Mesenchymal stem cell (in vitro differentiated cells and primary cell): ENCODE data around the gene TSFM.

ENCODE experiments used
- DNase-seq: peaks from one replicate; pipeline ENCODE4 v3.0.0-alpha.2; 2013
- H2AFZ ChIP-seq: one replicate; pipeline ENCODE4 v1.6.1; 2013; ENCODE audit warnings: low read depth, mild to moderate bottlenecking, control low read depth, inconsistent platforms, low read length, moderate library complexity
- H2AK5ac ChIP-seq: 2 replicates; pipeline ENCODE4 v1.6.1; 2013; ENCODE audit warnings: low read length, moderate library complexity, mild to moderate bottlenecking, inconsistent platforms; ENCODE audit not compliant: severe bottlenecking
- H2BK120ac ChIP-seq: one replicate; pipeline ENCODE4 v1.6.1; 2013; ENCODE audit warnings: low read depth, mild to moderate bottlenecking, inconsistent platforms, low read length, moderate library complexity
- H2BK12ac ChIP-seq, 2 experiments: one replicate each; pipeline ENCODE4 v1.6.1; 2013; ENCODE audit warnings: inconsistent platforms in 2 of 2, low read length in 2 of 2, mild to moderate bottlenecking in 2 of 2, moderate library complexity in 2 of 2, control low read depth in 1 of 2
- H2BK15ac ChIP-seq: one replicate; pipeline ENCODE4 v1.6.1; 2013; ENCODE audit warnings: mild to moderate bottlenecking, low read depth, inconsistent platforms; ENCODE audit not compliant: poor library complexity, severe bottlenecking
- H2BK5ac ChIP-seq: 2 replicates; pipeline ENCODE4 v1.6.1; 2013; ENCODE audit warnings: low read depth, mild to moderate bottlenecking, low read length, control low read depth, inconsistent platforms; ENCODE audit not compliant: poor library complexity, severe bottlenecking
- H3K14ac ChIP-seq, 2 experiments: one replicate each; pipeline ENCODE4 v1.6.1; 2013; ENCODE audit warnings: inconsistent platforms in 2 of 2, low read length in 2 of 2, control low read depth in 1 of 2, mild to moderate bottlenecking in 1 of 2, moderate library complexity in 1 of 2
- H3K18ac ChIP-seq, 2 experiments: one replicate each; pipeline ENCODE4 v1.6.1; 2013; ENCODE audit warnings: inconsistent platforms in 2 of 2, low read length in 2 of 2, control low read depth in 1 of 2, low read depth in 1 of 2, mild to moderate bottlenecking in 1 of 2
- H3K23ac ChIP-seq, 2 experiments: one replicate each; pipeline ENCODE4 v1.6.1; 2013; ENCODE audit warnings: inconsistent platforms in 2 of 2, low read length in 2 of 2, mild to moderate bottlenecking in 2 of 2, moderate library complexity in 2 of 2, control low read depth in 1 of 2
- H3K27ac ChIP-seq: 2 replicates; pipeline ENCODE4 v1.5.1; 2013; ENCODE audit warnings: mild to moderate bottlenecking, moderate library complexity, low read length, control low read depth, inconsistent platforms; ENCODE audit not compliant: poor library complexity, severe bottlenecking
- H3K27me3 ChIP-seq, 2 experiments: 2 replicates each; pipeline versions ENCODE4 v1.6.1 to v1.7.0; 2013; ENCODE audit warnings: low read length in 2 of 2, mild to moderate bottlenecking in 2 of 2, moderate library complexity in 2 of 2, control low read depth in 1 of 2, inconsistent platforms in 1 of 2; ENCODE audit not compliant: control insufficient read depth in 1 of 2, insufficient read depth in 1 of 2
- H3K36me3 ChIP-seq, 2 experiments: 2 replicates each; pipeline versions ENCODE4 v1.6.1 to v1.7.0; 2013; ENCODE audit warnings: low read length in 2 of 2, control low read depth in 1 of 2, inconsistent platforms in 1 of 2, low read depth in 1 of 2, mild to moderate bottlenecking in 1 of 2; ENCODE audit not compliant: insufficient read depth in 2 of 2, control insufficient read depth in 1 of 2
- H3K4ac ChIP-seq, 2 experiments: one replicate each; pipeline ENCODE4 v1.6.1; 2013; ENCODE audit warnings: inconsistent platforms in 2 of 2, low read length in 2 of 2, mild to moderate bottlenecking in 2 of 2, moderate library complexity in 2 of 2, control low read depth in 1 of 2, low read depth in 1 of 2
- H3K4me1 ChIP-seq: 2 replicates; pipeline ENCODE4 v1.6.1; 2013; ENCODE audit warnings: low read depth, low read length, control low read depth; ENCODE audit not compliant: control insufficient read depth, insufficient read depth
- H3K4me2 ChIP-seq: 2 replicates; pipeline ENCODE4 v1.6.1; 2013; ENCODE audit warnings: low read length, mild to moderate bottlenecking, inconsistent platforms; ENCODE audit not compliant: poor library complexity, severe bottlenecking
- H3K4me3 ChIP-seq, 2 experiments: 2 replicates each; pipeline versions ENCODE4 v1.5.1 to v1.7.0; 2013; ENCODE audit warnings: low read length in 2 of 2, mild to moderate bottlenecking in 2 of 2, control low read depth in 1 of 2, low read depth in 1 of 2; ENCODE audit not compliant: insufficient read depth in 1 of 2
- H3K79me1 ChIP-seq: replicated peaks from 2 replicates; pipeline ENCODE4 v1.6.1; 2013; ENCODE audit warnings: mild to moderate bottlenecking, control low read depth, low read length, inconsistent platforms; ENCODE audit not compliant: poor library complexity, severe bottlenecking
- H3K9ac ChIP-seq: 2 replicates; pipeline ENCODE4 v1.7.0; 2013; ENCODE audit warnings: mild to moderate bottlenecking, low read length, moderate library complexity
- H3K9me3 ChIP-seq: 2 replicates; pipeline ENCODE4 v1.7.0; 2013; ENCODE audit warnings: mild to moderate bottlenecking, low read length; ENCODE audit not compliant: control insufficient read depth
- H4K8ac ChIP-seq: one replicate; pipeline ENCODE4 v1.6.1; 2013; ENCODE audit warnings: inconsistent platforms, mild to moderate bottlenecking, low read length, moderate library complexity
- H4K91ac ChIP-seq: one replicate; pipeline ENCODE4 v1.6.1; 2013; ENCODE audit warnings: mild to moderate bottlenecking, low read length, inconsistent platforms
- WGBS: methylation state at CpG from one replicate; pipeline ENCODE4 v1.1.7; 2013; ENCODE audit warnings: mixed read lengths; 5-methylcytosine and 5-hydroxymethylcytosine counted together

TSFM gene

DNA sequence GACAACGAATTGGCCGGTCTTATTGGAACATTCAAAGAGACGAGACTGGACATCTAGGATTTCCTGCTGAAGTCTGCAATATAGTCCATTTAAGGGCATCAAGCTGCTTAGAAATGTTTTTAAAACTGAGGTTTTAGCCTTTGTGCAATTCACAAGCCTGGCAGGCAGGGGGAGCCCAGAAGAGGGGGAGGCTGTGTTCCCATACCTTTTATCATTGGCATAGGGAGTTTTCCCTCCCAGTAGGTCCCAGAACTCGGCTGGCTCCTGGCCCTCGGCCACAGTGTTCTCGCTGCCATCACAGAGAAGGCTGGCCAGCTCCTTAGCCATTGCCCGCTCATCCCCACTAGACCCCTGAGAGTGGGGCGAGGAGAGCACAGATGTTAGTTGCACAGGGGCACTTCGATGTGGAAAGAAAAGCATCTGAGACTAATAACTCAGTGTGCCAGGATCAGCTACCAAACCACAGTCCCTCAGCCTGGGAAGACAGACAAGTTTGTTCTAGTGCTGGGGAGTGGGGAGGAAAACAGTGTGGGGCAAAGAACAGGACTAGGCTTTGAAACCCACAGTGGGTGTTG, 20.8 kb downstream of the TSFM start:
- Histone ChIP-seq H2BK120ac (no peak overlapping the region), H2BK12ac (no peak overlapping the region), H2BK15ac (no peak overlapping the region), H3K79me1 (peaks cover 4% of the 10 kb centered on the region), H3K4ac (no peak overlapping the region), H3K4me3 (no peak overlapping the region), H4K91ac (no peak overlapping the region), H2BK5ac (no peak overlapping the region), H3K9ac (peak overlapping the region; percentile 9), H2AK5ac (no peak overlapping the region), H2AFZ (no peak overlapping the region), H3K14ac (no peak overlapping the region), H3K4me1 (peaks cover 2% of the 10 kb centered on the region), H3K27ac (no peak overlapping the region), H4K8ac (no peak overlapping the region), H3K9me3 (no peaks in the 10 kb centered on the region), H3K23ac (no peak overlapping the region), H3K27me3 (no peaks in the 10 kb centered on the region), H3K4me2 (no peak overlapping the region), H3K18ac (no peak overlapping the region), H3K36me3 (peaks cover 29 to 83% of the 10 kb centered on the region in 2 experiments)
- 64% methylated on average over 9 of the region's 9 CpGs for WGBS
- DNase-seq: peak; percentile 64

DNA sequence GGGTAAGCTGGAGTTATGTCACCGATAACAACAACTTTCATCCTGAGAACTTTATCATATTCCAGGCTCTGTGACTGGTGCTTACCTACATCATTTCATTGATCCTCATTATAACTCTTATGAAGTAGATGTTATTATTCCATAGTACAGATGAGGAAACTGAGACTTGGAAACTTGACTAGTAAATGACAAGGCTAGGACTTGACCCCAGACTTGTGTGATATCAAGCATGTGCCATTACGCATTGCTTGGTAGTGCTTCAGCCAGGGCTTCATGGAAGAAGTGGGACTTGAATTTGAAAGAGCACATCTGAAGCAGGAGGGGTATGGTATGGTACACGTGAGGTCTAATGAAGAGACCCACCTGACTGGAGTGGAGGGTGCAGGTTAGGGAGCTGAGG, 24.1 kb downstream of the TSFM start:
- no peak overlapping the region for H3K14ac ChIP-seq
- DNase-seq: no peak
- H3K4ac ChIP-seq: no peak overlapping the region
- no peak overlapping the region for H3K27ac ChIP-seq
- H3K4me3 ChIP-seq: no peak overlapping the region
- H2BK5ac ChIP-seq: no peak overlapping the region
- no peak overlapping the region for H3K9ac ChIP-seq
- H2AFZ ChIP-seq: no peak overlapping the region
- no peak overlapping the region for H2BK120ac ChIP-seq
- H3K4me1 ChIP-seq: peaks cover 2% of the 10 kb centered on the region
- H4K8ac ChIP-seq: no peak overlapping the region
- H2AK5ac ChIP-seq: no peak overlapping the region
- H3K36me3 ChIP-seq: peaks cover 41 to 89% of the 10 kb centered on the region in 2 experiments
- no peak overlapping the region for H2BK12ac ChIP-seq
- no peaks in the 10 kb centered on the region for H3K27me3 ChIP-seq
- WGBS: 97% methylated on average over 2 of the region's 3 CpGs
- no peak overlapping the region for H3K18ac ChIP-seq
- H3K4me2 ChIP-seq: no peak overlapping the region
- peaks cover 4% of the 10 kb centered on the region for H3K79me1 ChIP-seq
- no peak overlapping the region for H2BK15ac ChIP-seq
- H4K91ac ChIP-seq: no peak overlapping the region
- H3K23ac ChIP-seq: no peak overlapping the region
- no peaks in the 10 kb centered on the region for H3K9me3 ChIP-seq

DNA sequence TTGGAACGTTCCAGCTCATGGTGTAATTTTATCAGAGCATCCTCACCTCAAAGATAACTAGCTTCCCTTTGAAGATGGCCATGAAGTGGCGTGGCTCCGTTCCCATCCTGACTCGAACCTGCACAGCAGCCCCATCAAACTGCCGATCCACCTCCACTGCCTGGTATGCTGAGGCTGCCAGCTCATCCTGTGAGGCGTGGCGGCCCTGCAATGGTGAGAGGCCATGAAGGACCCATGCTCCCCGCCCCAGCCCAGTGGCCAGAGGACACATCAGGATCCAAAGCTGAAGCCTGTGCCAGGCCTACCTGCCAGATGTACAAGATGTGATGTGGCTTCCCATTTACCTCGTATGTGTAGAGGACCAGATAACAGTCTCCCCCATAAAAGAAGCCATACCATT, 24.7 kb downstream of the TSFM start:
- Histone ChIP-seq H3K18ac (no peak overlapping the region), H2BK120ac (no peak overlapping the region), H2BK5ac (no peak overlapping the region), H3K9ac (no peak overlapping the region), H3K27me3 (no peaks in the 10 kb centered on the region), H3K79me1 (peaks cover 1% of the 10 kb centered on the region), H4K8ac (no peak overlapping the region), H3K4me3 (no peak overlapping the region), H3K27ac (no peak overlapping the region), H4K91ac (no peak overlapping the region), H3K4me2 (no peak overlapping the region), H3K23ac (no peak overlapping the region), H3K4ac (no peak overlapping the region), H2AK5ac (no peak overlapping the region), H3K4me1 (peaks cover 2% of the 10 kb centered on the region), H2AFZ (no peak overlapping the region), H2BK12ac (no peak overlapping the region), H3K9me3 (no peaks in the 10 kb centered on the region), H3K14ac (no peak overlapping the region), H2BK15ac (no peak overlapping the region), H3K36me3 (peaks cover 36 to 89% of the 10 kb centered on the region in 2 experiments)
- WGBS: 93% methylated on average over 9 of the region's 9 CpGs
- no peak for DNase-seq

DNA sequence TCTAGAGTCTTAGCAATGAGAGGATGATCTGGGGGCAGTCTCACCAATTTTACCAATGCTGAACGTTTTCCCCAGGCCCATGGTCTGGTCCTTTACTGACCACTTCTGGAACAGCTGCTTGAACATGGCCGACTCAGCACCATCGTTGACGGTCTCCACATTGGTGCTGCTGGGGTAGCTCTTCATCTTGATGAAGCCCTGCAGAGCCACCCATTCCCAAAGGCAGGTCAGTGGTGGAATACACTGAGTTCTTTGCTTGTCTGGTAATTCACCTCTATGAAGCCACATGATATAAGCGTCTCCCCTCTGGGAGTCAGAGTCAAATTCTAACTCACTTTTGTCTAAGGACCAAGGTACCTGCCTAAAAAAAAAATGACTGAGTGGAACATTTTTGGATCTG, 25.8 kb downstream of the TSFM start:
- no peak overlapping the region for H3K4me2 ChIP-seq
- no peak overlapping the region for H3K9ac ChIP-seq

More for the DNA sequence above, 25.8 kb downstream of the TSFM start:
- Histone ChIP-seq H2BK120ac (no peak overlapping the region), H2BK15ac (no peak overlapping the region), H3K4me1 (peaks cover 9% of the 10 kb centered on the region), H3K4me3 (no peak overlapping the region), H3K79me1 (no peaks in the 10 kb centered on the region), H3K4ac (no peak overlapping the region), H2BK5ac (no peak overlapping the region), H2AK5ac (no peak overlapping the region), H2AFZ (no peak overlapping the region), H3K9me3 (no peaks in the 10 kb centered on the region), H4K8ac (no peak overlapping the region), H3K14ac (no peak overlapping the region), H3K23ac (no peak overlapping the region), H4K91ac (no peak overlapping the region), H3K27me3 (no peaks in the 10 kb centered on the region), H3K36me3 (peaks cover 35 to 87% of the 10 kb centered on the region in 2 experiments), H3K27ac (no peak overlapping the region), H3K18ac (no peak overlapping the region), H2BK12ac (no peak overlapping the region)
- no peak for DNase-seq
- 93% methylated on average over 5 of the region's 5 CpGs for WGBS
